Astrocyte (in vitro differentiated cells and primary cell): Measurements from ENCODE around the gene DBP. TPM values are rescaled to one million over a fixed set of nuclear protein-coding genes. Genes with fewer than 3 reads are reported as not detected.

Experiments used
- DNase-seq: peaks from one replicate; pipeline ENCODE4 v3.0.0-alpha.2; 2010; ENCODE audit warnings: low read depth
- FAIRE-seq: peaks from 2 replicates; lab custom pipeline; 2011; peaks lifted over from hg19 to GRCh38; lab: Jason Lieb, UNC
- H2AFZ ChIP-seq: 2 replicates; pipeline ENCODE4 v1.6.0; 2012; ENCODE audit warnings: low read depth, low read length, inconsistent platforms
- H3K27ac ChIP-seq: 2 replicates; pipeline ENCODE4 v1.5.1; 2011; ENCODE audit warnings: low read depth, low read length, inconsistent platforms
- H3K27me3 ChIP-seq: 2 replicates; pipeline ENCODE4 v1.6.0; 2011; ENCODE audit warnings: low read length, inconsistent platforms; ENCODE audit not compliant: insufficient read depth
- H3K36me3 ChIP-seq: 2 replicates; pipeline ENCODE4 v1.5.1; 2011; ENCODE audit warnings: low read length, inconsistent platforms; ENCODE audit not compliant: insufficient read depth
- H3K4me1 ChIP-seq: 2 replicates; pipeline ENCODE4 v1.5.1; 2011; ENCODE audit warnings: low read length, inconsistent platforms; ENCODE audit not compliant: insufficient read depth
- H3K4me2 ChIP-seq: 2 replicates; pipeline ENCODE4 v1.6.0; 2012; ENCODE audit warnings: low read length, inconsistent platforms
- H3K4me3 ChIP-seq: 2 replicates; pipeline ENCODE4 v1.5.1; 2011; ENCODE audit warnings: low read depth, mild to moderate bottlenecking, low read length, inconsistent platforms; ENCODE audit not compliant: insufficient read depth
- H3K79me2 ChIP-seq: 2 replicates; pipeline ENCODE4 v1.6.0; 2012; ENCODE audit warnings: mild to moderate bottlenecking, low read length, inconsistent platforms; ENCODE audit not compliant: insufficient read depth
- H3K9ac ChIP-seq: 2 replicates; pipeline ENCODE4 v1.6.0; 2012; ENCODE audit warnings: mild to moderate bottlenecking, low read length, inconsistent platforms
- H3K9me3 ChIP-seq: 2 replicates; pipeline ENCODE4 v1.5.1; 2012; ENCODE audit warnings: low read depth, mild to moderate bottlenecking, low read length, inconsistent platforms; ENCODE audit not compliant: insufficient read depth
- H4K20me1 ChIP-seq: 2 replicates; pipeline ENCODE4 v1.6.0; 2012; ENCODE audit warnings: low read length, inconsistent platforms; ENCODE audit not compliant: insufficient read depth
- H3K27ac Mint-ChIP-seq: one replicate; pipeline ENCODE4 v1.8.0; 2021; ENCODE audit warnings: mild to moderate bottlenecking, mixed read lengths; ENCODE audit not compliant: unreplicated experiment
- H3K27me3 Mint-ChIP-seq: one replicate; pipeline ENCODE4 v1.8.0; 2021; ENCODE audit warnings: low read depth, mixed read lengths; ENCODE audit not compliant: unreplicated experiment
- H3K36me3 Mint-ChIP-seq: one replicate; pipeline ENCODE4 v1.8.0; 2021; ENCODE audit warnings: low read depth, mixed read lengths; ENCODE audit not compliant: unreplicated experiment
- H3K4me1 Mint-ChIP-seq: one replicate; pipeline ENCODE4 v1.8.0; 2021; ENCODE audit warnings: low read depth, mixed read lengths; ENCODE audit not compliant: unreplicated experiment
- H3K4me3 Mint-ChIP-seq: one replicate; pipeline ENCODE4 v1.8.0; 2021; ENCODE audit warnings: mild to moderate bottlenecking, moderate library complexity, mixed read lengths; ENCODE audit not compliant: unreplicated experiment
- H3K9me3 Mint-ChIP-seq: one replicate; pipeline ENCODE4 v1.8.0; 2021; ENCODE audit warnings: mild to moderate bottlenecking, mixed read lengths; ENCODE audit not compliant: unreplicated experiment
- EZH2 ChIP-seq: IDR thresholded peaks from 2 replicates; pipeline ENCODE4 v1.6.1; 2012; ENCODE audit warnings: mild to moderate bottlenecking, low read length, inconsistent platforms; ENCODE audit not compliant: insufficient read depth
- total RNA-seq: library from RNA; stranded (reverse); gene quantifications from 2 replicates; pipeline ENCODE4 v1.2.1, GENCODE V29; 2021
- TF ChIP-seq, protein P1 (sequence below): IDR thresholded peaks from 2 replicates; pipeline ENCODE4 v1.5.1; 2011; ENCODE audit warnings: low read depth, mild to moderate bottlenecking, inconsistent platforms, low read length, moderate library complexity; ENCODE audit not compliant: insufficient read depth

Gene DBP
- total RNA-seq, 1 donor from 2014 or later: 1.2 TPM

DNA sequence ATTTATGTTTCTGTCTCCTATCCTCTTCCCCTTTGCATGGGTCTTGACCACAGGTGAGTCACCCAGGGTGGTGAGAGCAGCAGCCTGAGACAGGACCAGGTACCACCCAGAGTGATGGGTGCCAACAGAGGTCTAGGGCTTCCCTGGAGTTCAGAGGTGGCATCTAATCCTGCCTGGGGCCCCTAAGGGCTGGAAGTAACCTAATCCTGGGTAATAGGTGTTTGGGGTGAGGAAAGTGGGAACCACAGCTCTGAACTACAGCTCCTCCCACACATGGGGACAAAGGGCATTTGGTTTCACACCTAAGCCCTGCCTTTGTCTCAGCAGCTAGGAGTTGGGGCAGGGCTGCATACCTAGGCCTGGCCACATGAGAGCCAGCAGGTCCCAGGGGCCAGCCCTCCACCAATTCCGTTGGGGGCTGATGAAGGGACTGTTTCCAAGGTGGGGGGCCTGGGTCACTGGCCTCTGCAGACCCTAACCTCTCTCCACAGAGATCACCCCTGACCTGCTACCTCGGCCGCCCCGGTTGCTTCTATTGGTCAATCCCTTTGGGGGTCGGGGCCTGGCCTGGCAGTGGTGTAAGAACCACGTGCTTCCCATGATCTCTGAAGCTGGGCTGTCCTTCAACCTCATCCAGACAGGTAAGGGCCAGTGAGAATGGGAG lies 9.8 kb downstream of the DBP start:
- Mint-ChIP-seq H3K4me3 (peak overlapping the region; percentile 16), H3K27me3 (no peaks in the 10 kb centered on the region), H3K9me3 (no peaks in the 10 kb centered on the region), H3K4me1 (peaks cover 9% of the 10 kb centered on the region), H3K36me3 (peaks cover 5% of the 10 kb centered on the region), H3K27ac (no peak overlapping the region)
- Histone ChIP-seq H3K4me2 (no peak overlapping the region), H3K27me3 (no peaks in the 10 kb centered on the region), H3K79me2 (peaks cover 17% of the 10 kb centered on the region), H2AFZ (no peak overlapping the region), H4K20me1 (peaks cover 4% of the 10 kb centered on the region), H3K9me3 (no peaks in the 10 kb centered on the region), H3K27ac (no peak overlapping the region), H3K9ac (no peak overlapping the region), H3K36me3 (no peaks in the 10 kb centered on the region), H3K4me1 (peaks cover 20% of the 10 kb centered on the region), H3K4me3 (no peak overlapping the region)
- no peak for TF ChIP-seq EZH2
- FAIRE-seq (no peak), DNase-seq (no peak)

DNA sequence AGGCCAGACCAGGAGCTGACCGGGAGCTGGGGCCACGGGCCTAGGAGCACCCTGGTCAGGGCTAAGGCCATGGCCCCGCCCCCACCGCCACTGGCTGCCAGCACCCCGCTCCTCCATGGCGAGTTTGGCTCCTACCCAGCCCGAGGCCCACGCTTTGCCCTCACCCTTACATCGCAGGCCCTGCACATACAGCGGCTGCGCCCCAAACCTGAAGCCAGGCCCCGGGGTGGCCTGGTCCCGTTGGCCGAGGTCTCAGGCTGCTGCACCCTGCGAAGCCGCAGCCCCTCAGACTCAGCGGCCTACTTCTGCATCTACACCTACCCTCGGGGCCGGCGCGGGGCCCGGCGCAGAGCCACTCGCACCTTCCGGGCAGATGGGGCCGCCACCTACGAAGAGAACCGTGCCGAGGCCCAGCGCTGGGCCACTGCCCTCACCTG lies 11.3 kb downstream of the DBP start:
- peaks cover 18% of the 10 kb centered on the region for H3K4me1 ChIP-seq
- Mint-ChIP-seq H3K27me3 (no peaks in the 10 kb centered on the region), H3K4me3 (no peak overlapping the region), H3K27ac (no peak overlapping the region), H3K4me1 (peaks cover 12% of the 10 kb centered on the region), H3K9me3 (no peaks in the 10 kb centered on the region), H3K36me3 (peaks cover 5% of the 10 kb centered on the region)
- H3K9ac ChIP-seq: no peak overlapping the region
- H3K4me3 ChIP-seq: no peak overlapping the region
- FAIRE-seq (no peak), DNase-seq (no peak)
- no peak overlapping the region for H3K27ac ChIP-seq
- no peaks in the 10 kb centered on the region for H3K9me3 ChIP-seq
- H3K4me2 ChIP-seq: no peak overlapping the region
- no peak overlapping the region for H2AFZ ChIP-seq
- H4K20me1 ChIP-seq: peaks cover 4% of the 10 kb centered on the region
- H3K36me3 ChIP-seq: no peaks in the 10 kb centered on the region
- H3K27me3 ChIP-seq: no peaks in the 10 kb centered on the region
- peaks cover 17% of the 10 kb centered on the region for H3K79me2 ChIP-seq
- TF ChIP-seq, protein P1, sequence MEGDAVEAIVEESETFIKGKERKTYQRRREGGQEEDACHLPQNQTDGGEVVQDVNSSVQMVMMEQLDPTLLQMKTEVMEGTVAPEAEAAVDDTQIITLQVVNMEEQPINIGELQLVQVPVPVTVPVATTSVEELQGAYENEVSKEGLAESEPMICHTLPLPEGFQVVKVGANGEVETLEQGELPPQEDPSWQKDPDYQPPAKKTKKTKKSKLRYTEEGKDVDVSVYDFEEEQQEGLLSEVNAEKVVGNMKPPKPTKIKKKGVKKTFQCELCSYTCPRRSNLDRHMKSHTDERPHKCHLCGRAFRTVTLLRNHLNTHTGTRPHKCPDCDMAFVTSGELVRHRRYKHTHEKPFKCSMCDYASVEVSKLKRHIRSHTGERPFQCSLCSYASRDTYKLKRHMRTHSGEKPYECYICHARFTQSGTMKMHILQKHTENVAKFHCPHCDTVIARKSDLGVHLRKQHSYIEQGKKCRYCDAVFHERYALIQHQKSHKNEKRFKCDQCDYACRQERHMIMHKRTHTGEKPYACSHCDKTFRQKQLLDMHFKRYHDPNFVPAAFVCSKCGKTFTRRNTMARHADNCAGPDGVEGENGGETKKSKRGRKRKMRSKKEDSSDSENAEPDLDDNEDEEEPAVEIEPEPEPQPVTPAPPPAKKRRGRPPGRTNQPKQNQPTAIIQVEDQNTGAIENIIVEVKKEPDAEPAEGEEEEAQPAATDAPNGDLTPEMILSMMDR: no peak

DNA sequence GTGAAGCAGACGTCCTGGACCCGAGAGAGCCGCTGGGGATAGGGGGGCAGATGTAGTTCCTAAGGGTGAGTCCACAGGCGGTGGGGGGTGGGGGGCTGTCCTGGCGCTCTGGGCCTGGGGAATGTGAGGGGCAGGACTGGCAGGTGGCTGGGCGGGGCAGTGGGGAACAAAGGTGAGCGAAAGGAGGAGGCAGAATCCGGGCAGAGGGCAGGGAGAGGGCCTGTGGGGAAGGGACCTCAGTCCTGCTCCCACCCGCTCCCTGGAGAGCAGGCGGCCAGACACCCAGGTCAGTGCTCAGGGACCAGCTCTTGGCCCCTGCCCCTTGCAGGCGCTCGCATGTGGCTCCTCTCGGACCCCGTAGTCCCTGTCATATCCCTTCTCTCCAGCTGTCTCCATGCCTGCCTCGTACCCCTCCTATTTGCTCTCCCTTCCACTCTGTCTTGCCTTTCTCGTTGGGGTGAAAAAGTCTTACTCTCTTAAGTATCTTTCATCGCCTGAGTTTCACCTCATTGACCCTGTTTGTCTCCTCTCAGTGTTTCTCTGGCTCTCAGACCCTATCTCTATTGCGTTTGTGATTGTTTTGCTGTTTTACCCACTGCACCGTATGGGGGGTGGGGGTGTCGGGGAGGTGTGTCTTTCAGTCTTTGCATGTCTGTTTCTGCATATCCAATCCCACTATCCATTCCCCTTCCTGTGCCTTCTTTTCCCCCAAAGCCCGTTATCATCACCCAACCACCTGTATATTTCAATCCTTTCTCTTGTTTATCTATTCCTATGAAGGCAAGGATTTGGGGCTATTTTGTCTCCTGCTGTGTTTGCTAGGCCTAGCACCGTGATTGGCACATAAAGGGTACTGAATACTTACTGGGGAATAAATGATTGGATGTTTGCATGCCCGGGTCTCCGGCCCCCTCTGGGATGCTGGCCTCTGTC lies 12.1 kb downstream of the DBP start:
- no peak overlapping the region for H3K27ac ChIP-seq
- H3K4me3 ChIP-seq: peak overlapping the region; percentile 61
- no peak overlapping the region for H2AFZ ChIP-seq
- Mint-ChIP-seq H3K36me3 (peaks cover 5% of the 10 kb centered on the region), H3K4me1 (peaks cover 12% of the 10 kb centered on the region), H3K27me3 (no peaks in the 10 kb centered on the region), H3K4me3 (peak overlapping the region; percentile 86), H3K27ac (no peak overlapping the region), H3K9me3 (no peaks in the 10 kb centered on the region)
- peak overlapping the region; percentile 87 for H3K9ac ChIP-seq
- H3K9me3 ChIP-seq: no peaks in the 10 kb centered on the region
- no peak for FAIRE-seq
- peaks cover 4% of the 10 kb centered on the region for H4K20me1 ChIP-seq
- peak overlapping the region; percentile 89 for H3K4me2 ChIP-seq
- no peaks in the 10 kb centered on the region for H3K36me3 ChIP-seq
- H3K4me1 ChIP-seq: peaks cover 12% of the 10 kb centered on the region
- DNase-seq: no peak
- no peaks in the 10 kb centered on the region for H3K27me3 ChIP-seq
- TF ChIP-seq, protein P1: no peak
- TF ChIP-seq EZH2: no peak
- H3K79me2 ChIP-seq: peaks cover 21% of the 10 kb centered on the region
